ENCODE results near the gene SETMAR. TPM values are rescaled to one million over a fixed set of nuclear protein-coding genes. Genes with fewer than 3 reads are reported as not detected.
"Not testable (repeated sequence)": the region's sequence is repeated elsewhere in the genome, so short reads cannot be mapped to it uniquely, and the experiment has no call there.

Gene SETMAR
- total RNA-seq, 1 donor from 2014 or later: 18.3 TPM

GRCh38 chr3:4290272-4290893, 12.8 kb upstream of the SETMAR start:
- no peak overlapping the region for H3K27ac Mint-ChIP-seq
- H3K79me2 ChIP-seq (ENCODE audit: low read depth): no peaks in the 10 kb centered on the region
- H3K4me3 Mint-ChIP-seq: no peak overlapping the region
- H3K4me1 Mint-ChIP-seq: peaks cover 42% of the 10 kb centered on the region
- H3K9me3 Mint-ChIP-seq: no peaks in the 10 kb centered on the region
- H3K9me3 ChIP-seq (ENCODE audit: low read depth): no peaks in the 10 kb centered on the region
- H3K27me3 ChIP-seq: no peaks in the 10 kb centered on the region
- H2AFZ ChIP-seq (replicated peaks): no peak overlapping the region
- peak; percentile 93 for TF ChIP-seq CTCF (IDR thresholded peaks at IDR 0.05)
- TF ChIP-seq EZH2phosphoT487 (IDR thresholded peaks at IDR 0.05): no peak
- H3K4me2 ChIP-seq: no peak overlapping the region
- H3K27me3 Mint-ChIP-seq (ENCODE audit: insufficient read depth, low read depth): no peaks in the 10 kb centered on the region
- H3K36me3 ChIP-seq: no peaks in the 10 kb centered on the region
- no peak overlapping the region for H3K4me3 ChIP-seq
- no peaks in the 10 kb centered on the region for H4K20me1 ChIP-seq (ENCODE audit: low read depth)
- H3K9ac ChIP-seq: no peak overlapping the region
- peak; percentile 30 for DNase-seq (ENCODE audit: low spot score)
- H3F3A ChIP-seq (ENCODE audit: low read depth): no peaks in the 10 kb centered on the region
- no peaks in the 10 kb centered on the region for H3K4me1 ChIP-seq
- no peak overlapping the region for H3K27ac ChIP-seq
- H3K36me3 Mint-ChIP-seq: no peaks in the 10 kb centered on the region

GRCh38 chr3:4292301-4292700, 10.9 kb upstream of the SETMAR start:
- H3K27me3 ChIP-seq: no peaks in the 10 kb centered on the region
- H4K20me1 ChIP-seq (ENCODE audit: low read depth): no peaks in the 10 kb centered on the region
- no peaks in the 10 kb centered on the region for H3K9me3 Mint-ChIP-seq
- no peaks in the 10 kb centered on the region for H3K79me2 ChIP-seq (ENCODE audit: low read depth)
- no peaks in the 10 kb centered on the region for H3F3A ChIP-seq (ENCODE audit: low read depth)
- H3K4me2 ChIP-seq: no peak overlapping the region
- H3K4me3 ChIP-seq: no peak overlapping the region
- peaks cover 43% of the 10 kb centered on the region for H3K4me1 Mint-ChIP-seq
- no peak for DNase-seq (ENCODE audit: low spot score)
- H3K9me3 ChIP-seq (ENCODE audit: low read depth): no peaks in the 10 kb centered on the region
- no peaks in the 10 kb centered on the region for H3K36me3 ChIP-seq
- H3K27me3 Mint-ChIP-seq (ENCODE audit: insufficient read depth, low read depth): no peaks in the 10 kb centered on the region
- H3K27ac ChIP-seq: no peak overlapping the region
- TF ChIP-seq EZH2phosphoT487 (IDR thresholded peaks at IDR 0.05): no peak
- no peak for TF ChIP-seq EZH2 (IDR thresholded peaks at IDR 0.05)
- no peak for TF ChIP-seq CTCF (IDR thresholded peaks at IDR 0.05)
- no peak overlapping the region for H3K4me3 Mint-ChIP-seq
- H3K36me3 Mint-ChIP-seq: no peaks in the 10 kb centered on the region
- H3K9ac ChIP-seq: peak overlapping the region; percentile 7
- H2AFZ ChIP-seq (replicated peaks): no peak overlapping the region
- peaks cover 4% of the 10 kb centered on the region for H3K4me1 ChIP-seq
- no peak overlapping the region for H3K27ac Mint-ChIP-seq

GRCh38 chr3:4294616-4295327, 8.4 kb upstream of the SETMAR start:
- Mint-ChIP-seq H3K4me1 (peaks cover 41% of the 10 kb centered on the region), H3K4me3 (no peak overlapping the region), H3K27ac (peak overlapping the region; percentile 86), H3K9me3 (no peaks in the 10 kb centered on the region), H3K27me3 (ENCODE audit: insufficient read depth, low read depth) (no peaks in the 10 kb centered on the region), H3K36me3 (no peaks in the 10 kb centered on the region)
- H2AFZ ChIP-seq (replicated peaks): no peak overlapping the region
- no peak for DNase-seq (ENCODE audit: low spot score)
- no peak for TF ChIP-seq EZH2 (IDR thresholded peaks at IDR 0.05)
- no peak for TF ChIP-seq EZH2phosphoT487 (IDR thresholded peaks at IDR 0.05)
- TF ChIP-seq CTCF (IDR thresholded peaks at IDR 0.05): no peak
- H3K4me1 ChIP-seq: peaks cover 4% of the 10 kb centered on the region
- no peak overlapping the region for H3K4me2 ChIP-seq
- no peaks in the 10 kb centered on the region for H3F3A ChIP-seq (ENCODE audit: low read depth)
- H3K9me3 ChIP-seq (ENCODE audit: low read depth): no peaks in the 10 kb centered on the region
- no peaks in the 10 kb centered on the region for H3K27me3 ChIP-seq
- no peaks in the 10 kb centered on the region for H3K36me3 ChIP-seq
- no peak overlapping the region for H3K9ac ChIP-seq
- H3K79me2 ChIP-seq (ENCODE audit: low read depth): no peaks in the 10 kb centered on the region
- H3K27ac ChIP-seq: no peak overlapping the region
- H4K20me1 ChIP-seq (ENCODE audit: low read depth): no peaks in the 10 kb centered on the region
- no peak overlapping the region for H3K4me3 ChIP-seq

GRCh38 chr3:4296454-4296853, 6.7 kb upstream of the SETMAR start:
- not testable (repeated sequence) for H3K79me2 ChIP-seq (ENCODE audit: low read depth); H2AFZ ChIP-seq (replicated peaks); H3K4me2 ChIP-seq; H3F3A ChIP-seq (ENCODE audit: low read depth); H3K27me3 ChIP-seq; H3K9me3 ChIP-seq (ENCODE audit: low read depth); H3K27ac ChIP-seq; H3K9ac ChIP-seq; H3K4me3 Mint-ChIP-seq; H3K9me3 Mint-ChIP-seq; H4K20me1 ChIP-seq (ENCODE audit: low read depth); DNase-seq (ENCODE audit: low spot score); H3K4me3 ChIP-seq; H3K27ac Mint-ChIP-seq; H3K36me3 Mint-ChIP-seq; H3K4me1 ChIP-seq; H3K27me3 Mint-ChIP-seq (ENCODE audit: insufficient read depth, low read depth); H3K36me3 ChIP-seq
- peaks cover 41% of the 10 kb centered on the region for H3K4me1 Mint-ChIP-seq
